Transverse colon (tissue), 4 donors: ENCODE measurements around the gene FN3K. TPM values are rescaled to one million over a fixed set of nuclear protein-coding genes. Genes with fewer than 3 reads are reported as not detected.

Source experiments
- DNase-seq: peaks from one replicate; pipeline ENCODE4 v3.0.0-alpha.2; 2019
- H3K27ac ChIP-seq, 4 donors: fragments of 200-600 bp; sonication (generic); 2 replicates each; pipeline ENCODE4 v1.5.1; 2016 to 2018; ENCODE audit warnings: inconsistent platforms in 4 of 4
- H3K27me3 ChIP-seq: fragments of 200-600 bp; sonication (generic); 2 replicates; pipeline ENCODE4 v1.5.1; 2017; ENCODE audit warnings: inconsistent platforms
- H3K36me3 ChIP-seq, 4 donors: fragments of 200-600 bp; sonication (generic); 2 replicates each; pipeline ENCODE4 v1.5.1; 2017 to 2019; ENCODE audit warnings: inconsistent platforms in 4 of 4
- H3K4me1 ChIP-seq, 4 donors: fragments of 200-600 bp; sonication (generic); 2 replicates each; pipeline ENCODE4 v1.5.1; 2017 to 2020; ENCODE audit warnings: inconsistent platforms in 4 of 4
- H3K4me3 ChIP-seq, 4 donors: fragments of 200-600 bp; sonication (generic); 1 replicate in 1 of 4; 2 replicates in 3 of 4; pipeline versions ENCODE4 v1.5.1 to v1.6.1; 2017 to 2019; ENCODE audit warnings: inconsistent platforms in 4 of 4
- H3K9me3 ChIP-seq, 2 donors: fragments of 200-600 bp; sonication (generic); 2 replicates each; pipeline ENCODE4 v1.5.1; 2017 to 2019; ENCODE audit warnings: inconsistent platforms in 2 of 2
- CTCF ChIP-seq, 5 experiments: fragments of 200-600 bp in 3 of 5; fragments of 450-650 bp in 2 of 5; sonication (generic) in 3 of 5; IDR thresholded peaks; 1 replicate in 2 of 5; 2 replicates in 3 of 5; pipeline ENCODE4 v1.5.1; 2016 to 2017; ENCODE audit warnings: antibody characterized with exemption in 5 of 5, inconsistent platforms in 3 of 5, mild to moderate bottlenecking in 2 of 5, moderate library complexity in 1 of 5
- EP300 ChIP-seq: sonication (generic); formaldehyde crosslinking; IDR thresholded peaks from one replicate; pipeline ENCODE4 v1.6.1; 2017; ENCODE audit warnings: antibody characterized with exemption, low read depth
- POLR2A ChIP-seq: fragments of 450-650 bp; IDR thresholded peaks from one replicate; pipeline ENCODE4 v1.6.1; 2016; ENCODE audit warnings: antibody characterized with exemption, mild to moderate bottlenecking, moderate library complexity
- POLR2AphosphoS5 ChIP-seq, 3 donors: sonication (generic); formaldehyde crosslinking; IDR thresholded peaks; one replicate each; pipeline ENCODE4 v1.6.1; 2016; ENCODE audit warnings: antibody characterized with exemption in 3 of 3
- WGBS, 2 donors: methylation state at CpG; one replicate each; pipeline ENCODE4 v1.1.5; 2018; ENCODE audit warnings: low coverage in 1 of 2; 5-methylcytosine and 5-hydroxymethylcytosine counted together
- in situ Hi-C, 4 donors: fragments of 200-750 bp; cut with MboI; loops; one replicate each; pipeline versions ENCODE4 v1.15.0 to v1.15.1; 2017; ENCODE audit warnings: low sequenced_read_pairs in 3 of 4, low pct_ligation_motif_present in 1 of 4, low pct_unique_long_range_greater_than_20kb in 1 of 4
- intact Hi-C: fragments of 100-400 bp; cut with DNase I; formaldehyde crosslinking; loops from one replicate; pipeline ENCODE4 v1.15.1; 2023; ENCODE audit warnings: low total_unique reads
- total RNA-seq, 4 donors: library from RNA; depleted of rRNA; stranded (reverse); fragments of >200 nt; gene quantifications; one replicate each; pipeline ENCODE4 v1.1.0, GENCODE V29; 2016

FN3K gene
- total RNA-seq, 4 donors from 2014 or later: 11.2 to 33.0 (median 26.2) TPM

DNA sequence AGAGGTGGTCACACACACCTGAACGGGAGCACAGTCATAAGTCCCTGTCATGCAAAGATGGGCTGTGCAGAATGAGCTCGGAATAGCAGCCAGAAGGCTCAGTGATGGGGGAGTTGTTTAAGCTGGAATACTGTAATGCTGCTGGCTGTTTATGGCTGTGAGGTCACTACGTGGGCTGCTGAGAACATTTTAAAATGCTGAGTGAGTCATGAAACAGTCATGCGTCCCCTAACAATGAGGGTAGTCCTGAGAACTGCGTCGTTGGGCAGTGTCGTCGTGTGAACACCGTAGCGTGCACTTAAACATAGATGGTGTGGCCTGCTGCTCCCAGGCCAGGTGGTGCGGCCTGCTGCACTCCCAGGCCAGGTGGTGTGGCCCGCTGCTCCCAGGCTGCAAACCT, 56.1 kb downstream of the FN3K start:
- Histone ChIP-seq H3K27ac (no peak overlapping the region), H3K4me3 (no peak overlapping the region), H3K36me3 (no peaks in the 10 kb centered on the region), H3K9me3 (no peaks in the 10 kb centered on the region), H3K4me1 (peaks cover 6 to 25% (median 8%) of the 10 kb centered on the region in 4 donors), H3K27me3 (no peaks in the 10 kb centered on the region)
- WGBS, 2 donors: 88% methylated on average over 12 of the region's 12 CpGs; no CpG with 5 or more reads in 1 of the 2 donors
- in situ Hi-C loops (no loop called here), intact Hi-C loops (no loop called here)
- no peak for TF ChIP-seq POLR2A
- no peak for TF ChIP-seq EP300
- TF ChIP-seq POLR2AphosphoS5 (IDR thresholded peaks at IDR 0.05): no peak
- no peak for TF ChIP-seq CTCF (IDR thresholded peaks at IDR 0.05)
- no peak for DNase-seq

- intact Hi-C loops: no loop called here
- Histone ChIP-seq H3K4me1 (peaks cover 6 to 25% (median 8%) of the 10 kb centered on the region in 4 donors), H3K9me3 (no peaks in the 10 kb centered on the region), H3K36me3 (no peaks in the 10 kb centered on the region), H3K27ac (peak overlapping the region; percentile 27 to 65 (median 48)), H3K27me3 (no peaks in the 10 kb centered on the region), H3K4me3 (no peak overlapping the region)
- no peak for TF ChIP-seq POLR2AphosphoS5 (IDR thresholded peaks at IDR 0.05)
- no peak for TF ChIP-seq CTCF (IDR thresholded peaks at IDR 0.05)
- TF ChIP-seq EP300: no peak
- TF ChIP-seq POLR2A: no peak
- in situ Hi-C loops: no loop called here
- WGBS, 2 donors: 80 to 94% methylated on average over 3 to 15 of the region's 15 CpGs
- DNase-seq: no peak
Observed at GRCh38 chr17:82793974-82794630, 58.7 kb downstream of the FN3K start.

GRCh38 chr17:82794781-82795482, 59.5 kb downstream of the FN3K start:
- peak overlapping the region; percentile 27 to 65 (median 48) for H3K27ac ChIP-seq
- H3K4me3 ChIP-seq: no peak overlapping the region
- H3K27me3 ChIP-seq: no peaks in the 10 kb centered on the region
- no peaks in the 10 kb centered on the region for H3K9me3 ChIP-seq
- peak in 2 of 3 donors; percentile 28 to 67 for TF ChIP-seq POLR2AphosphoS5 (IDR thresholded peaks at IDR 0.05)
- TF ChIP-seq EP300: no peak
- TF ChIP-seq CTCF (IDR thresholded peaks at IDR 0.05): no peak
- no peak for TF ChIP-seq POLR2A
- in situ Hi-C loops: no loop called here
- 60 to 84% methylated on average over 6 to 18 of the region's 18 CpGs for WGBS, 2 donors
- DNase-seq: no peak
- intact Hi-C loops: no loop called here
- H3K36me3 ChIP-seq: no peaks in the 10 kb centered on the region
- H3K4me1 ChIP-seq: peaks cover 6 to 25% (median 8%) of the 10 kb centered on the region in 4 donors

- peak overlapping the region; percentile 27 to 65 (median 47) for H3K27ac ChIP-seq
- intact Hi-C loops (no loop called here), in situ Hi-C loops (no loop called here)
- no peaks in the 10 kb centered on the region for H3K27me3 ChIP-seq
- H3K9me3 ChIP-seq: no peaks in the 10 kb centered on the region
- peaks cover 6 to 25% (median 8%) of the 10 kb centered on the region in 4 donors for H3K4me1 ChIP-seq
- DNase-seq: peak; percentile 61
- no peak overlapping the region for H3K4me3 ChIP-seq
- 72% methylated on average over 13 of the region's 14 CpGs; no CpG with 5 or more reads in 1 of the 2 donors for WGBS, 2 donors
- H3K36me3 ChIP-seq: no peaks in the 10 kb centered on the region
- no peak for TF ChIP-seq EP300
- no peak for TF ChIP-seq CTCF (IDR thresholded peaks at IDR 0.05)
- TF ChIP-seq POLR2A: no peak
- no peak for TF ChIP-seq POLR2AphosphoS5 (IDR thresholded peaks at IDR 0.05)
Observed at GRCh38 chr17:82795615-82796014, 60.2 kb downstream of the FN3K start.
